ENCODE results near the gene FIGN. TPM values are rescaled to one million over a fixed set of nuclear protein-coding genes. Genes with fewer than 3 reads are reported as not detected.
A peak's percentile ranks its signal among the peaks of the same experiment; 100 is the strongest.

The FIGN gene
- total RNA-seq, 1 experiment from 2014 or later = 1.5 TPM

- DNase-seq = peak; percentile 81
Observed at GRCh38 chr2:163626639-163627109, 109.1 kb downstream of the FIGN start.

GRCh38 chr2:163626208-163626607, 109.6 kb downstream of the FIGN start:
- H3K4me2 ChIP-seq (ENCODE audit: low read length) = peak overlapping the region; percentile 48
- H3F3A ChIP-seq (ENCODE audit: low read length, unreplicated experiment) = no peaks in the 10 kb centered on the region
- no peaks in the 10 kb centered on the region for H3K79me2 ChIP-seq (ENCODE audit: low read length)
- no peaks in the 10 kb centered on the region for H3K9me3 ChIP-seq (ENCODE audit: low read length)
- BruUV-seq (replicated peaks) = no TSS peak
- TF ChIP-seq EZH2phosphoT487 (IDR thresholded peaks at IDR 0.05; ENCODE audit: borderline replicate concordance, low read length) (no peak), EZH2 (IDR thresholded peaks at IDR 0.05; ENCODE audit: low read length, unreplicated experiment) (no peak)
- ChIA-PET POLR2A (ENCODE audit: unreplicated experiment) (no interaction called here), CTCF (no interaction called here)
- H3K9ac ChIP-seq (ENCODE audit: low read length) = no peak overlapping the region
- peaks cover 14% of the 10 kb centered on the region for H3K4me1 ChIP-seq (ENCODE audit: insufficient read depth, low read length)
- H2AFZ ChIP-seq (ENCODE audit: low read length) = no peak overlapping the region
- no peak overlapping the region for H3K4me3 ChIP-seq (ENCODE audit: low read length)
- H4K20me1 ChIP-seq (ENCODE audit: low read length) = no peaks in the 10 kb centered on the region
- H3K27ac ChIP-seq (ENCODE audit: low read length) = peak overlapping the region; percentile 44
- peak; percentile 90 for ATAC-seq
- H3K27me3 ChIP-seq (ENCODE audit: low read length) = no peaks in the 10 kb centered on the region
- no peaks in the 10 kb centered on the region for H3K9me2 ChIP-seq (replicated peaks; ENCODE audit: low read length)
- no peaks in the 10 kb centered on the region for H3K36me3 ChIP-seq (ENCODE audit: low read depth, low read length)
- intact Hi-C loops (cut with micrococcal nuclease) = loop anchor here (1.0 kb wide), 1 partner anchor 26 kb away; no protein-coding TSS in a partner anchor
- peak; percentile 64 for DNase-seq

More at GRCh38 chr2:163626639-163627109, 109.1 kb downstream of the FIGN start:
- peak; percentile 83 for ATAC-seq
- intact Hi-C loops (cut with micrococcal nuclease) = loop anchor here (1.0 kb wide), 1 partner anchor 26 kb away; no protein-coding TSS in a partner anchor
- Histone ChIP-seq H3K27ac (ENCODE audit: low read length) (peak overlapping the region; percentile 44), H3K79me2 (ENCODE audit: low read length) (no peaks in the 10 kb centered on the region), H3K9me3 (ENCODE audit: low read length) (no peaks in the 10 kb centered on the region), H3K4me2 (ENCODE audit: low read length) (peak overlapping the region; percentile 35), H3K27me3 (ENCODE audit: low read length) (no peaks in the 10 kb centered on the region), H3K4me1 (ENCODE audit: insufficient read depth, low read length) (peaks cover 14% of the 10 kb centered on the region), H2AFZ (ENCODE audit: low read length) (no peak overlapping the region), H3F3A (ENCODE audit: low read length, unreplicated experiment) (no peaks in the 10 kb centered on the region), H3K4me3 (ENCODE audit: low read length) (no peak overlapping the region), H3K36me3 (ENCODE audit: low read depth, low read length) (no peaks in the 10 kb centered on the region), H3K9ac (ENCODE audit: low read length) (no peak overlapping the region), H3K9me2 (replicated peaks; ENCODE audit: low read length) (no peaks in the 10 kb centered on the region), H4K20me1 (ENCODE audit: low read length) (no peaks in the 10 kb centered on the region)
- no TSS peak for BruUV-seq (replicated peaks)
- no peak for TF ChIP-seq CTCF (conservative IDR thresholded peaks at IDR 0.05; ENCODE audit: low read depth, low read length)
- no peak for TF ChIP-seq EZH2 (IDR thresholded peaks at IDR 0.05; ENCODE audit: low read length, unreplicated experiment)
- no peak for TF ChIP-seq EZH2phosphoT487 (IDR thresholded peaks at IDR 0.05; ENCODE audit: borderline replicate concordance, low read length)
- CTCF ChIA-PET = no interaction called here
- POLR2A ChIA-PET (ENCODE audit: unreplicated experiment) = no interaction called here

- Histone ChIP-seq H3K27ac (ENCODE audit: low read length) (0 out of 2 replicates have a peak overlapping the region, but pooled peaks have one; percentile 6), H3K27me3 (ENCODE audit: low read length) (no peaks in the 10 kb centered on the region), H3K9ac (ENCODE audit: low read length) (no peak overlapping the region), H3K79me2 (ENCODE audit: low read length) (no peaks in the 10 kb centered on the region), H3K4me2 (ENCODE audit: low read length) (peak overlapping the region; percentile 48), H3F3A (ENCODE audit: low read length, unreplicated experiment) (no peaks in the 10 kb centered on the region), H2AFZ (ENCODE audit: low read length) (no peak overlapping the region), H3K4me3 (ENCODE audit: low read length) (no peak overlapping the region), H3K4me1 (ENCODE audit: insufficient read depth, low read length) (peaks cover 14% of the 10 kb centered on the region), H3K9me3 (ENCODE audit: low read length) (no peaks in the 10 kb centered on the region), H4K20me1 (ENCODE audit: low read length) (no peaks in the 10 kb centered on the region), H3K36me3 (ENCODE audit: low read depth, low read length) (no peaks in the 10 kb centered on the region), H3K9me2 (replicated peaks; ENCODE audit: low read length) (no peaks in the 10 kb centered on the region)
- ATAC-seq (no peak), DNase-seq (no peak)
- BruUV-seq (replicated peaks) = no TSS peak
- CTCF ChIA-PET = no interaction called here
- POLR2A ChIA-PET (ENCODE audit: unreplicated experiment) = no interaction called here
- no peak for TF ChIP-seq EZH2 (IDR thresholded peaks at IDR 0.05; ENCODE audit: low read length, unreplicated experiment)
- no peak for TF ChIP-seq EZH2phosphoT487 (IDR thresholded peaks at IDR 0.05; ENCODE audit: borderline replicate concordance, low read length)
- no peak for TF ChIP-seq CTCF (conservative IDR thresholded peaks at IDR 0.05; ENCODE audit: low read depth, low read length)
- intact Hi-C loops (cut with micrococcal nuclease) = loop anchor here (1.0 kb wide), 1 partner anchor 25 kb away; no protein-coding TSS in a partner anchor
Observed at GRCh38 chr2:163625632-163626031, 110.2 kb downstream of the FIGN start.
